Glomerular visceral epithelial cell (primary cell): ENCODE results near the gene NBEAL1.
A peak's percentile ranks its signal among the peaks of the same experiment; 100 is the strongest.
"Not testable (repeated sequence)": the region's sequence is repeated elsewhere in the genome, so short reads cannot be mapped to it uniquely, and the experiment has no call there.

Experiments used
- DNase-seq: peaks from one replicate; pipeline ENCODE4 v3.0.0-alpha.2; 2016; ENCODE audit errors: extremely low spot score

Gene NBEAL1

GRCh38 chr2:203112342-203112741, 97.7 kb downstream of the NBEAL1 start:
- no peak for DNase-seq

- not testable (repeated sequence) for DNase-seq
These were observed 100.6 kb downstream of the NBEAL1 start for GRCh38 chr2:203115201-203115700.

GRCh38 chr2:203122317-203122986, 107.8 kb downstream of the NBEAL1 start:
- DNase-seq = peak; percentile 9

GRCh38 chr2:203126996-203127395, 112.3 kb downstream of the NBEAL1 start:
- no peak for DNase-seq

GRCh38 chr2:203135105-203135504, 120.4 kb downstream of the NBEAL1 start:
- no peak for DNase-seq

- DNase-seq = no peak
These were observed 128.7 kb downstream of the NBEAL1 start for GRCh38 chr2:203143391-203143790.

- no peak for DNase-seq
These were observed 134.5 kb downstream of the NBEAL1 start for GRCh38 chr2:203149194-203149593.

- DNase-seq = no peak
These were observed 140.7 kb downstream of the NBEAL1 start for GRCh38 chr2:203155406-203155805.

GRCh38 chr2:203162722-203163121, 148.0 kb downstream of the NBEAL1 start:
- DNase-seq = not testable (repeated sequence)

- no peak for DNase-seq
These were observed 149.7 kb downstream of the NBEAL1 start for GRCh38 chr2:203164311-203164935.

- no peak for DNase-seq
These were observed 153.1 kb downstream of the NBEAL1 start for GRCh38 chr2:203167751-203168150.

- DNase-seq = no peak
These were observed 155.8 kb downstream of the NBEAL1 start for GRCh38 chr2:203170502-203170901.

GRCh38 chr2:203175371-203175770, 160.7 kb downstream of the NBEAL1 start:
- no peak for DNase-seq

- no peak for DNase-seq
These were observed 162.7 kb downstream of the NBEAL1 start for GRCh38 chr2:203177361-203177760.

GRCh38 chr2:203185864-203186263, 171.2 kb downstream of the NBEAL1 start:
- no peak for DNase-seq

GRCh38 chr2:203190547-203190946, 175.9 kb downstream of the NBEAL1 start:
- not testable (repeated sequence) for DNase-seq

GRCh38 chr2:203191026-203191425, 176.4 kb downstream of the NBEAL1 start:
- not testable (repeated sequence) for DNase-seq

- no peak for DNase-seq
These were observed 177.3 kb downstream of the NBEAL1 start for GRCh38 chr2:203191961-203192360.

GRCh38 chr2:203195331-203196036, 180.8 kb downstream of the NBEAL1 start:
- DNase-seq = no peak

- DNase-seq = no peak
These were observed 186.2 kb downstream of the NBEAL1 start for GRCh38 chr2:203200866-203201265.

GRCh38 chr2:203201426-203201825, 186.8 kb downstream of the NBEAL1 start:
- no peak for DNase-seq

- no peak for DNase-seq
These were observed 194.9 kb downstream of the NBEAL1 start for GRCh38 chr2:203209538-203209937.
